ENCODE measurements around the gene STAC2. TPM values are rescaled to one million over a fixed set of nuclear protein-coding genes. Genes with fewer than 3 reads are reported as not detected.

STAC2 gene
- polyA plus RNA-seq, 1 of the 3 experiments (the other 2 are of a cell fraction), result 0.07 TPM

DNA sequence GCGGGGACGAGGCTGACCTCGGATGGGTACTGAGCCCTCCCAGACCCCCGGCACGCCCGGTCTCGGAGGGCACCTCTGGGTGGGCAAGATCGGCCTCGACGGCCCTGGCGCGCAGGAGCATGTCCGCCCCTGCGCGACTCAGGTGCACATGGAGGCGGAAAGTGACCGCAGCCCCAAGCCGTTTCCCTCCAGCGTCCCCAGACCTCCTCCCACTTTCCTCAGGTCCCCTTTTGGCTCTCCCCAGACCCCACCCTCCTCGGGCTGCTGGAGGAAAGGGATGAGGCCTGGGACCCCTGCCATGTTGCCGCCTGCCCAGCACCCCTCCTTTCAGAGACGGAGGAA lies 15.7 kb downstream of the STAC2 start (continued):
- TF ChIP-seq, protein P1, sequence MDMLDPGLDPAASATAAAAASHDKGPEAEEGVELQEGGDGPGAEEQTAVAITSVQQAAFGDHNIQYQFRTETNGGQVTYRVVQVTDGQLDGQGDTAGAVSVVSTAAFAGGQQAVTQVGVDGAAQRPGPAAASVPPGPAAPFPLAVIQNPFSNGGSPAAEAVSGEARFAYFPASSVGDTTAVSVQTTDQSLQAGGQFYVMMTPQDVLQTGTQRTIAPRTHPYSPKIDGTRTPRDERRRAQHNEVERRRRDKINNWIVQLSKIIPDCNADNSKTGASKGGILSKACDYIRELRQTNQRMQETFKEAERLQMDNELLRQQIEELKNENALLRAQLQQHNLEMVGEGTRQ (IDR thresholded peaks at IDR 0.05; ENCODE audit: borderline replicate concordance, low read depth, low read length), result no peak
- TF ChIP-seq JUND (IDR thresholded peaks at IDR 0.05) (no peak), EP300 (IDR thresholded peaks at IDR 0.05; ENCODE audit: borderline replicate concordance in 1 of 2, low read depth in 1 of 2, low read length in 1 of 2) (no peak), EZH2phosphoT487 (IDR thresholded peaks at IDR 0.05; ENCODE audit: borderline replicate concordance, low read depth) (no peak)

DNA sequence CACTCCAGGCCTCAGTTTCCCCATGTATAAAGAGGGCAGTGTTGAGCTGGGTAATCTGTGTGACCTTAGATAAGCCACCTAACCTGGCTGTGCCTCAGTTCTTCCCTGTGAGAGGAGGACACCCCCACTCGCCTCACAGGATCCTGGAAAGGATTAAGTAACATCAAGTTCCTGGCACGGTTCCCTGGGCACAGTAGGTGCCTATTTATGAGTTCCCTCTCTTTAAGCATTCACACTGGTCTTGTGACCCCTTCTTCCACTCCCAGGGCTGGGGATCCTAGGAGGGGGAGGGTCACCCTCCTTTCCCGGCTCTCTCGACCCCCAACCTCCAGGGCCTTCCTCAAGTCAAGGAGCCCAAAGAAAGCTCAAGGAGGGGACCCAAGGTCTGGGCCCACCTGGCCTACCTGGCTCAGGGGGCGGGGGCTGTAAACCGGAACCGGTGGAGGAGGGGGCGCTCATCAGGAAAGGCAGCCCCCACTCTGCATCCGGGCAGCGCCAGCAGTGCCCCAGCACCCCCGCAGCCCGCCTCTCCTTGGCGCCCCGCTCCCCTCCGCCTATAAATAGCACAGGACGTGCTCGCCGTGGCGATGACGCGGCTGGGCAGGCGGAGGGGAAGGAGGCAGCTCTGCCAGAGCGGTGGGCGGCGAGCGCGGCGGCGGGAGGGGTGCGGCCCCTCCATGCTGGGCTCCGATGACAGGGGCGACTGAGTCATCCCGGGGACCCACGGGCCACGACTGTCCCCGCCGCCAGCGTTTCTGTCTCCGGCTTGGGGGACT lies 16.2 kb downstream of the STAC2 start:
- Histone ChIP-seq H3K4me2 (peak overlapping the region; percentile 77), H3K9me2 (no peaks in the 10 kb centered on the region), H3K36me3 (replicated peaks in 1 of 2; ENCODE audit: control insufficient read depth in 1 of 2, insufficient read depth in 2 of 2, low read length in 1 of 2) (peaks cover 0 to 6% of the 10 kb centered on the region in 2 experiments), H3K27ac (ENCODE audit: low read depth in 2 of 2, low read length in 1 of 2) (no peak overlapping the region), H3K27me3 (ENCODE audit: insufficient read depth) (no peaks in the 10 kb centered on the region), H3K4me3 (ENCODE audit: low read depth in 2 of 2, low read length in 1 of 2) (peak overlapping the region; percentile 38 to 56), H4K20me1 (ENCODE audit: insufficient read depth) (0 out of 2 replicates have a peak, but pooled peaks cover 4% of the 10 kb centered on the region), H3K9me3 (no peaks in the 10 kb centered on the region), H3F3A (replicated peaks; ENCODE audit: insufficient read depth) (peaks cover 13% of the 10 kb centered on the region), H2AFZ (ENCODE audit: low read depth) (peak overlapping the region; percentile 78; the same call in 1 of the 2 replicates), H3K79me2 (ENCODE audit: insufficient read depth) (no peaks in the 10 kb centered on the region), H3K4me1 (ENCODE audit: control insufficient read depth in 1 of 2, insufficient read depth in 2 of 2, low read depth in 1 of 2, low read length in 1 of 2) (peaks cover 9% of the 10 kb centered on the region in 2 experiments; a peak in 2 of 4 replicates), H3K9ac (peak overlapping the region; percentile 50)
- POLR2A ChIA-PET, result interaction anchor here (2.3 kb wide), 1 partner anchor 9 kb away, joined by 9 read pairs; the partner anchor contains the start of gene RPL19
- 31% methylated on average over 7 of the region's 39 CpGs for WGBS (ENCODE audit: low lambda C conversion rate)
- DNase-seq, result peak; percentile 78
- CTCF ChIA-PET, result interaction anchor here (0.7 to 29.0 kb wide), 8 partner anchors 8 to 338 kb away, joined by 3 to 781 read pairs (median 4); partner anchors contain the start of gene STAC2
- TF ChIP-seq SIN3A (IDR thresholded peaks at IDR 0.05; ENCODE audit: borderline replicate concordance, low read depth, low read length) (no peak), MEF2A (IDR thresholded peaks at IDR 0.05; ENCODE audit: borderline replicate concordance, low read depth) (peak; percentile 80; the same call in 1 of the 2 replicates)

DNA sequence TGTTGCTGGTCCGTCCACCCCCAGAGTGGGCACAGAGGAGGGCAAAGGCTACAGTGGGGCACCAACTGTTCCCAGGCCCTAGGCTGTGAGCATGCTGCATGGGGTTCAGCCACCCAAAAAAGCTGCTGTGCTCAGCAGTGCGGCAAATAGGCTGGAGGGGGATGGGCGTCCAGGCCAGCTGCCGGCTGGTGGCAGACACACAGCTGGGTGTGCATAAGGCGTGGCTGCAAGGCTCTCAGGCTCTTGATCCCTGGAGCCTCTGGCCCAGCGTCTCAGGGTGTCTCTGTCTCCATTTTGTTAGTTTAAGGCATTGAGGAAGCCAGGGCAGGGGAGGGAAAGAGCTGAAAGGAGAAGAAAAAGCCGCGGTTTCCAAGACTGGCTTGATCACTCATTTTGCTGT lies 16.9 kb downstream of the STAC2 start:
- peak overlapping the region; percentile 77; the same call in 1 of the 2 replicates for H3K4me2 ChIP-seq
- ChIA-PET CTCF (interaction anchor here (0.7 to 29.0 kb wide), 9 partner anchors 9 to 339 kb away, joined by 3 to 781 read pairs (median 4); partner anchors contain the start of gene STAC2), POLR2A (interaction anchor here (2.3 kb wide), 1 partner anchor 9 kb away, joined by 9 read pairs; the partner anchor contains the start of gene RPL19)
- WGBS (ENCODE audit: low lambda C conversion rate), result 69% methylated on average over 7 of the region's 8 CpGs
- H2AFZ ChIP-seq (ENCODE audit: low read depth), result no peak overlapping the region
- peaks cover 9% of the 10 kb centered on the region in 2 experiments; a peak in 2 of 4 replicates for H3K4me1 ChIP-seq (ENCODE audit: control insufficient read depth in 1 of 2, insufficient read depth in 2 of 2, low read depth in 1 of 2, low read length in 1 of 2)
- H3K79me2 ChIP-seq (ENCODE audit: insufficient read depth), result no peaks in the 10 kb centered on the region
- H3K36me3 ChIP-seq (replicated peaks in 1 of 2; ENCODE audit: control insufficient read depth in 1 of 2, insufficient read depth in 2 of 2, low read length in 1 of 2), result peaks cover 3 to 12% of the 10 kb centered on the region in 2 experiments
- H3K4me3 ChIP-seq (ENCODE audit: low read depth in 2 of 2, low read length in 1 of 2), result no peak overlapping the region
- H3K9me3 ChIP-seq, result no peaks in the 10 kb centered on the region
- no peaks in the 10 kb centered on the region for H3K27me3 ChIP-seq (ENCODE audit: insufficient read depth)
- H3K9me2 ChIP-seq, result no peaks in the 10 kb centered on the region
- H3K9ac ChIP-seq, result no peak overlapping the region
- peaks cover 10% of the 10 kb centered on the region for H4K20me1 ChIP-seq (ENCODE audit: insufficient read depth)
- no peak overlapping the region for H3K27ac ChIP-seq (ENCODE audit: low read depth in 2 of 2, low read length in 1 of 2)
- no peak for DNase-seq
- H3F3A ChIP-seq (replicated peaks; ENCODE audit: insufficient read depth), result peaks cover 19% of the 10 kb centered on the region
- TF ChIP-seq, protein P2, sequence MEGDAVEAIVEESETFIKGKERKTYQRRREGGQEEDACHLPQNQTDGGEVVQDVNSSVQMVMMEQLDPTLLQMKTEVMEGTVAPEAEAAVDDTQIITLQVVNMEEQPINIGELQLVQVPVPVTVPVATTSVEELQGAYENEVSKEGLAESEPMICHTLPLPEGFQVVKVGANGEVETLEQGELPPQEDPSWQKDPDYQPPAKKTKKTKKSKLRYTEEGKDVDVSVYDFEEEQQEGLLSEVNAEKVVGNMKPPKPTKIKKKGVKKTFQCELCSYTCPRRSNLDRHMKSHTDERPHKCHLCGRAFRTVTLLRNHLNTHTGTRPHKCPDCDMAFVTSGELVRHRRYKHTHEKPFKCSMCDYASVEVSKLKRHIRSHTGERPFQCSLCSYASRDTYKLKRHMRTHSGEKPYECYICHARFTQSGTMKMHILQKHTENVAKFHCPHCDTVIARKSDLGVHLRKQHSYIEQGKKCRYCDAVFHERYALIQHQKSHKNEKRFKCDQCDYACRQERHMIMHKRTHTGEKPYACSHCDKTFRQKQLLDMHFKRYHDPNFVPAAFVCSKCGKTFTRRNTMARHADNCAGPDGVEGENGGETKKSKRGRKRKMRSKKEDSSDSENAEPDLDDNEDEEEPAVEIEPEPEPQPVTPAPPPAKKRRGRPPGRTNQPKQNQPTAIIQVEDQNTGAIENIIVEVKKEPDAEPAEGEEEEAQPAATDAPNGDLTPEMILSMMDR (IDR thresholded peaks at IDR 0.05), result no peak
- TF ChIP-seq FOXM1 (IDR thresholded peaks at IDR 0.05; ENCODE audit: low read depth) (no peak), GATA2 (CRISPR knock-in tag; IDR thresholded peaks at IDR 0.05) (no peak), YY1 (IDR thresholded peaks at IDR 0.05; ENCODE audit: low read depth) (no peak), JUND (IDR thresholded peaks at IDR 0.05) (no peak), MXI1 (IDR thresholded peaks at IDR 0.05; ENCODE audit: low read depth, low read length) (no peak), POLR2AphosphoS5 (IDR thresholded peaks at IDR 0.05; ENCODE audit: low read depth, low read length) (no peak), MEF2A (IDR thresholded peaks at IDR 0.05; ENCODE audit: borderline replicate concordance, low read depth) (no peak), RXRA (IDR thresholded peaks at IDR 0.05; ENCODE audit: borderline replicate concordance, low read depth) (no peak), SIN3A (IDR thresholded peaks at IDR 0.05; ENCODE audit: borderline replicate concordance, low read depth, low read length) (no peak), EP300 (IDR thresholded peaks at IDR 0.05; ENCODE audit: borderline replicate concordance in 1 of 2, low read depth in 1 of 2, low read length in 1 of 2) (no peak), FOXJ3 (CRISPR knock-in tag; IDR thresholded peaks at IDR 0.05) (no peak)
- TF ChIP-seq, protein P3, sequence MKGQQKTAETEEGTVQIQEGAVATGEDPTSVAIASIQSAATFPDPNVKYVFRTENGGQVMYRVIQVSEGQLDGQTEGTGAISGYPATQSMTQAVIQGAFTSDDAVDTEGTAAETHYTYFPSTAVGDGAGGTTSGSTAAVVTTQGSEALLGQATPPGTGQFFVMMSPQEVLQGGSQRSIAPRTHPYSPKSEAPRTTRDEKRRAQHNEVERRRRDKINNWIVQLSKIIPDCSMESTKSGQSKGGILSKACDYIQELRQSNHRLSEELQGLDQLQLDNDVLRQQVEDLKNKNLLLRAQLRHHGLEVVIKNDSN (IDR thresholded peaks at IDR 0.05; ENCODE audit: borderline replicate concordance, low read depth), result no peak
- TF ChIP-seq, protein P4, sequence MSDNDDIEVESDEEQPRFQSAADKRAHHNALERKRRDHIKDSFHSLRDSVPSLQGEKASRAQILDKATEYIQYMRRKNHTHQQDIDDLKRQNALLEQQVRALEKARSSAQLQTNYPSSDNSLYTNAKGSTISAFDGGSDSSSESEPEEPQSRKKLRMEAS (IDR thresholded peaks at IDR 0.05; ENCODE audit: low read depth), result no peak
- TF ChIP-seq, protein P5, sequence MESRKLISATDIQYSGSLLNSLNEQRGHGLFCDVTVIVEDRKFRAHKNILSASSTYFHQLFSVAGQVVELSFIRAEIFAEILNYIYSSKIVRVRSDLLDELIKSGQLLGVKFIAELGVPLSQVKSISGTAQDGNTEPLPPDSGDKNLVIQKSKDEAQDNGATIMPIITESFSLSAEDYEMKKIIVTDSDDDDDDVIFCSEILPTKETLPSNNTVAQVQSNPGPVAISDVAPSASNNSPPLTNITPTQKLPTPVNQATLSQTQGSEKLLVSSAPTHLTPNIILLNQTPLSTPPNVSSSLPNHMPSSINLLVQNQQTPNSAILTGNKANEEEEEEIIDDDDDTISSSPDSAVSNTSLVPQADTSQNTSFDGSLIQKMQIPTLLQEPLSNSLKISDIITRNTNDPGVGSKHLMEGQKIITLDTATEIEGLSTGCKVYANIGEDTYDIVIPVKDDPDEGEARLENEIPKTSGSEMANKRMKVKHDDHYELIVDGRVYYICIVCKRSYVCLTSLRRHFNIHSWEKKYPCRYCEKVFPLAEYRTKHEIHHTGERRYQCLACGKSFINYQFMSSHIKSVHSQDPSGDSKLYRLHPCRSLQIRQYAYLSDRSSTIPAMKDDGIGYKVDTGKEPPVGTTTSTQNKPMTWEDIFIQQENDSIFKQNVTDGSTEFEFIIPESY (IDR thresholded peaks at IDR 0.05; ENCODE audit: borderline replicate concordance, low read depth), result no peak

Measured in SK-N-SH (cell line).